Endothelial cell of umbilical vein (primary cell): ENCODE measurements around the gene LIPH.
A peak's percentile ranks its signal among the peaks of the same experiment; 100 is the strongest.
"Not testable (repeated sequence)": the region's sequence is repeated elsewhere in the genome, so short reads cannot be mapped to it uniquely, and the experiment has no call there.

Experiments
- EZH2 ChIP-seq: IDR thresholded peaks from 2 replicates; pipeline ENCODE4 v1.6.1; 2012; ENCODE audit warnings: borderline replicate concordance, low read depth, mild to moderate bottlenecking, moderate library complexity, low read length, inconsistent platforms; ENCODE audit not compliant: severe bottlenecking
- FOS ChIP-seq: IDR thresholded peaks from 2 replicates; pipeline ENCODE4 v1.6.1; 2011; ENCODE audit warnings: mild to moderate bottlenecking, low read length, moderate library complexity, borderline replicate concordance; ENCODE audit not compliant: insufficient read depth
- GATA2 ChIP-seq: IDR thresholded peaks from 2 replicates; pipeline ENCODE4 v1.7.0; 2011; ENCODE audit warnings: low read depth, mild to moderate bottlenecking, moderate library complexity, mixed read lengths, low read length; ENCODE audit not compliant: insufficient read length, insufficient read depth
- JUN ChIP-seq: IDR thresholded peaks from 2 replicates; pipeline ENCODE4 v1.6.1; 2011; ENCODE audit warnings: borderline replicate concordance, low read depth; ENCODE audit not compliant: insufficient read length, insufficient read depth
- MYC ChIP-seq: IDR thresholded peaks from one replicate; pipeline ENCODE4 v1.6.1; 2011; ENCODE audit warnings: mild to moderate bottlenecking, low read depth, low read length
- POLR2A ChIP-seq: IDR thresholded peaks from 2 replicates; pipeline ENCODE4 v1.6.1; 2012; ENCODE audit warnings: low read depth, mild to moderate bottlenecking, control low read depth, low read length
- POLR2AphosphoS5 ChIP-seq: IDR thresholded peaks from 2 replicates; pipeline ENCODE4 v1.6.1; 2012; ENCODE audit warnings: low read depth, mild to moderate bottlenecking, control low read depth, low read length, moderate library complexity; ENCODE audit not compliant: insufficient read depth
- TF ChIP-seq, protein P1 (sequence below), 2 donors: IDR thresholded peaks; 1 replicate in 1 of 2; 2 replicates in 1 of 2; pipeline ENCODE4 v1.5.1; 2011; ENCODE audit warnings: low read length in 2 of 2, mild to moderate bottlenecking in 2 of 2, moderate library complexity in 2 of 2, control low read depth in 1 of 2, inconsistent platforms in 1 of 2, low read depth in 1 of 2; ENCODE audit not compliant: insufficient read depth in 1 of 2; ENCODE audit errors: extremely low read depth in 1 of 2
- TF ChIP-seq, protein P2 (sequence below): IDR thresholded peaks from 2 replicates; pipeline ENCODE4 v1.6.1; 2011; ENCODE audit not compliant: insufficient read depth, insufficient read length

DNA sequence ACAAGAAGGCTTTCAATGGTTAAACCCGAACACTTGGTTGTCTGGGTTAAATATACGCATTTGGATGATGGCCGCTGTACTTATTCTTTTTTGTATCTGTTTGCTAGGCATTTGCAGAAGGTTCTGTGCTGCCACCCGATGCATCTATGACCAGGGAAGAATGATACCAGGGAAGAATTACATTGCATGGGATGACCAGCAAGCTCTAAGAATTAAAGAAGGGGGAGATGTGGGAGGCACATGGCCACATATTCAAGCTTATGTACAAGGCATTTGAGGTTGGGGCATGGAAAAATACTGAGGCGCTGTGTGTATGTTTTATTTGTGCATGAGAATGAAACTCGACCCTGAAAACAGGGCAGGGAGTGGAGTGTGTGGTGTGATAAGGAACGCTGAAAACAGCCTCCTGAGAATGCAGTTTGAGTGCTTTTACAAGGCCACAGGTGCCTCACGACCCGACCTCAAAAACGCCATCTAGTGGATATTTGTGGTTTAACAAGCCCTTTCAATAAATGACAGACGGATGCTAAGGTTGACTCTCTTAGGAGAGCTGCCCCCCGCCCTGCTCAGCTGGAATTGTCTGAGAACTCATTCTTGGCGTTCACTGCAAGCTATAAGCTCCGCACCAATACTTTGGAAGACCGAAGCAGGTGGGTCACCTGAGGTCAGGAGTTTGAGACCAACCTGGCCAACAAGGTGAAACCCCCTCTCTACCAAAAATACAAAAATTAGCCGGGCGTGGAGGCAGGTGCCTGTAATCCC, 22.9 kb upstream of the LIPH start:
- not testable (repeated sequence) for TF ChIP-seq POLR2A, POLR2AphosphoS5, EZH2, JUN, MYC, FOS, GATA2
- TF ChIP-seq, protein P1, sequence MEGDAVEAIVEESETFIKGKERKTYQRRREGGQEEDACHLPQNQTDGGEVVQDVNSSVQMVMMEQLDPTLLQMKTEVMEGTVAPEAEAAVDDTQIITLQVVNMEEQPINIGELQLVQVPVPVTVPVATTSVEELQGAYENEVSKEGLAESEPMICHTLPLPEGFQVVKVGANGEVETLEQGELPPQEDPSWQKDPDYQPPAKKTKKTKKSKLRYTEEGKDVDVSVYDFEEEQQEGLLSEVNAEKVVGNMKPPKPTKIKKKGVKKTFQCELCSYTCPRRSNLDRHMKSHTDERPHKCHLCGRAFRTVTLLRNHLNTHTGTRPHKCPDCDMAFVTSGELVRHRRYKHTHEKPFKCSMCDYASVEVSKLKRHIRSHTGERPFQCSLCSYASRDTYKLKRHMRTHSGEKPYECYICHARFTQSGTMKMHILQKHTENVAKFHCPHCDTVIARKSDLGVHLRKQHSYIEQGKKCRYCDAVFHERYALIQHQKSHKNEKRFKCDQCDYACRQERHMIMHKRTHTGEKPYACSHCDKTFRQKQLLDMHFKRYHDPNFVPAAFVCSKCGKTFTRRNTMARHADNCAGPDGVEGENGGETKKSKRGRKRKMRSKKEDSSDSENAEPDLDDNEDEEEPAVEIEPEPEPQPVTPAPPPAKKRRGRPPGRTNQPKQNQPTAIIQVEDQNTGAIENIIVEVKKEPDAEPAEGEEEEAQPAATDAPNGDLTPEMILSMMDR (IDR thresholded peaks at IDR 0.05; ENCODE audit: extremely low read depth in 1 of 2, insufficient read depth in 1 of 2, low read depth in 1 of 2, low read length in 2 of 2), result peak; percentile 37 to 49
- TF ChIP-seq, protein P2, sequence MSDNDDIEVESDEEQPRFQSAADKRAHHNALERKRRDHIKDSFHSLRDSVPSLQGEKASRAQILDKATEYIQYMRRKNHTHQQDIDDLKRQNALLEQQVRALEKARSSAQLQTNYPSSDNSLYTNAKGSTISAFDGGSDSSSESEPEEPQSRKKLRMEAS, result not testable (repeated sequence)
